SU-DHL-6 (cell line): ENCODE results near the gene CLTB.

Source experiments
- H2AFZ ChIP-seq: fragments of 200-600 bp; sonication (generic); 2 replicates; pipeline ENCODE4 v1.6.1; 2014; ENCODE audit warnings: low read depth, mild to moderate bottlenecking, moderate library complexity, mixed read lengths, antibody characterized with exemption, low read length; ENCODE audit not compliant: severe bottlenecking
- H3F3A ChIP-seq: fragments of 200-600 bp; shearing (Covaris generic); 2 replicates; pipeline ENCODE4 v1.6.0; 2016; ENCODE audit warnings: antibody characterized with exemption, mild to moderate bottlenecking; ENCODE audit not compliant: insufficient read depth
- H3K27ac ChIP-seq: fragments of 200-600 bp; sonication (generic); 2 replicates; pipeline ENCODE4 v1.5.1; 2016; ENCODE audit warnings: low read depth, mild to moderate bottlenecking, low read length, moderate library complexity, mixed read lengths
- H3K27me3 ChIP-seq: fragments of 200-600 bp; sonication (generic), shearing (Covaris generic); 2 replicates; pipeline ENCODE4 v1.6.0; 2014; ENCODE audit warnings: mild to moderate bottlenecking, low read length
- H3K36me3 ChIP-seq: fragments of 200-600 bp; sonication (generic); 2 replicates; pipeline ENCODE4 v1.6.1; 2014; ENCODE audit warnings: mild to moderate bottlenecking, low read length, mixed read lengths
- H3K4me2 ChIP-seq: fragments of 300-600, 200-600 bp; shearing (Covaris generic), sonication (generic); 2 replicates; pipeline ENCODE4 v1.6.0; 2014; ENCODE audit warnings: low read length, low read depth, mild to moderate bottlenecking; ENCODE audit not compliant: poor library complexity, severe bottlenecking
- H3K4me3 ChIP-seq: fragments of 200-600 bp; sonication (generic); 2 replicates; pipeline ENCODE4 v1.5.1; 2014; ENCODE audit warnings: antibody characterized with exemption, low read length, mild to moderate bottlenecking, mixed read lengths; ENCODE audit not compliant: insufficient read depth, poor library complexity, severe bottlenecking
- H3K79me2 ChIP-seq: fragments of 200-600 bp; sonication (generic); 2 replicates; pipeline ENCODE4 v1.6.1; 2014; ENCODE audit warnings: mild to moderate bottlenecking, low read length, moderate library complexity; ENCODE audit not compliant: insufficient read depth
- H3K9ac ChIP-seq: fragments of 200-600 bp; sonication (generic); 2 replicates; pipeline ENCODE4 v1.7.0; 2014; ENCODE audit warnings: mild to moderate bottlenecking, low read length
- H3K9me2 ChIP-seq: fragments of 200-600 bp; sonication (generic); replicated peaks from 2 replicates; pipeline ENCODE4 v1.6.1; 2014; ENCODE audit warnings: low read length; ENCODE audit not compliant: insufficient read depth
- H3K9me3 ChIP-seq: fragments of 200-600 bp; sonication (generic); 2 replicates; pipeline ENCODE4 v1.6.1; 2014; ENCODE audit warnings: low read length, mixed read lengths; ENCODE audit not compliant: insufficient read depth
- H4K20me1 ChIP-seq: fragments of 200-600 bp; sonication (generic); 2 replicates; pipeline ENCODE4 v1.6.1; 2014; ENCODE audit warnings: low read depth, mild to moderate bottlenecking, antibody characterized with exemption, low read length, moderate library complexity, mixed read lengths
- EZH2phosphoT487 ChIP-seq: fragments of 200-600 bp; sonication (generic), shearing (Covaris generic); conservative IDR thresholded peaks from 2 replicates; pipeline ENCODE4 v1.6.1; 2018; ENCODE audit warnings: mild to moderate bottlenecking, antibody characterized with exemption, low read length, moderate library complexity, mixed read lengths
- TF ChIP-seq, protein P1 (sequence below): fragments of 200-600 bp; sonication (generic); IDR thresholded peaks from one replicate; pipeline ENCODE4 v1.5.1; 2017; ENCODE audit warnings: antibody characterized with exemption, mild to moderate bottlenecking, low read length, moderate library complexity; ENCODE audit not compliant: insufficient read depth, poor library complexity, severe bottlenecking

Gene CLTB

GRCh38 chr5:176415952-176416924, at the start of gene CLTB:
Gene CLTB, minus strand, starts transcription at chr5:176416539. Its CDS starts 176 bp downstream, at chr5:176416363.
- H3K9ac ChIP-seq = peak within 1 kb of the TSS; percentile 95
- TF ChIP-seq EZH2phosphoT487 = no peak
- TF ChIP-seq, protein P1, sequence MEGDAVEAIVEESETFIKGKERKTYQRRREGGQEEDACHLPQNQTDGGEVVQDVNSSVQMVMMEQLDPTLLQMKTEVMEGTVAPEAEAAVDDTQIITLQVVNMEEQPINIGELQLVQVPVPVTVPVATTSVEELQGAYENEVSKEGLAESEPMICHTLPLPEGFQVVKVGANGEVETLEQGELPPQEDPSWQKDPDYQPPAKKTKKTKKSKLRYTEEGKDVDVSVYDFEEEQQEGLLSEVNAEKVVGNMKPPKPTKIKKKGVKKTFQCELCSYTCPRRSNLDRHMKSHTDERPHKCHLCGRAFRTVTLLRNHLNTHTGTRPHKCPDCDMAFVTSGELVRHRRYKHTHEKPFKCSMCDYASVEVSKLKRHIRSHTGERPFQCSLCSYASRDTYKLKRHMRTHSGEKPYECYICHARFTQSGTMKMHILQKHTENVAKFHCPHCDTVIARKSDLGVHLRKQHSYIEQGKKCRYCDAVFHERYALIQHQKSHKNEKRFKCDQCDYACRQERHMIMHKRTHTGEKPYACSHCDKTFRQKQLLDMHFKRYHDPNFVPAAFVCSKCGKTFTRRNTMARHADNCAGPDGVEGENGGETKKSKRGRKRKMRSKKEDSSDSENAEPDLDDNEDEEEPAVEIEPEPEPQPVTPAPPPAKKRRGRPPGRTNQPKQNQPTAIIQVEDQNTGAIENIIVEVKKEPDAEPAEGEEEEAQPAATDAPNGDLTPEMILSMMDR = peak; percentile 46
- H3K9me2 ChIP-seq = no peaks in the 10 kb centered on the region
- no peaks in the 10 kb centered on the region for H3F3A ChIP-seq
- no peaks in the 10 kb centered on the region for H4K20me1 ChIP-seq
- peak within 1 kb of the TSS; percentile 64 for H3K4me2 ChIP-seq
- no peaks in the 10 kb centered on the region for H3K36me3 ChIP-seq
- H3K9me3 ChIP-seq = no peaks in the 10 kb centered on the region
- peak within 1 kb of the TSS; percentile 99 for H2AFZ ChIP-seq
- H3K4me3 ChIP-seq = peak within 1 kb of the TSS; percentile 93
- peaks cover 5% of the 10 kb centered on the region; the same call in 1 of the 2 replicates for H3K79me2 ChIP-seq
- H3K27me3 ChIP-seq = no peaks in the 10 kb centered on the region
- H3K27ac ChIP-seq = 0 out of 2 replicates have a peak within 1 kb of the TSS, but pooled peaks have one; percentile 21

DNA sequence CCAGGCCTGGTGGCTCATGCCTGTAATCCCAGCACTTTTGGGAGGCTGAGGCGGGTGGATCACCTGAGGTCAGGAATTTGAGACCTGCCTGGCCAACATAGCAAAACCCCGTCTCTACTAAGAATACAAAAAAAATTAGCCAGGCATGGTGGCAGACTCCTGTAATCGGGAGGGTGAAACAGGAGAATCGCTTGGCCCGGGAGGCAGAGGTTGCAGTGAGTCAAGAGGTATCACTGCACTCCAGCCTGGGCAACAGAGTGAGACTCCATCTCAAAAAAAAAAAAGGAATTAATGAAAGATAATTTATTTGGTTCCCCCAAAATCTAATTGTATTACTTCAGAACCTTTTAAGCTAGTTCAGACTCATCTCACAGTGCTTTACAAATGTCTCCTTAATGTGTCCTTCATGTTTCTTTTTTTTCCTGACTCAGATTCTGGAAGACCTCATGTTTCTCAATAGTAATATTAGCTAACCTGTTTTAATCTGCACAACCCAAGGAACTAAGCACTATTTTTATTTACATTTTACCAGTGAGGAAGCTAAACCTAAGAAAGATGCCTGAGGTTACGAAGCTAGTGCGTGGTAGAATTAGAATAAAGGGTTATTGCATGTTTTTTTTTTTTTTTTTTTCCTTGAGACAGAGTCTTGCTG, 46.9 kb upstream of the CLTB start:
- Histone ChIP-seq H3K36me3 (no peaks in the 10 kb centered on the region), H4K20me1 (no peaks in the 10 kb centered on the region), H3K9me2 (no peaks in the 10 kb centered on the region), H3K4me2 (no peak overlapping the region), H3K79me2 (peaks cover 89% of the 10 kb centered on the region), H3K27me3 (no peaks in the 10 kb centered on the region), H3F3A (no peaks in the 10 kb centered on the region), H3K9me3 (no peaks in the 10 kb centered on the region), H3K4me3 (no peak overlapping the region), H3K27ac (no peak overlapping the region), H3K9ac (no peak overlapping the region), H2AFZ (no peak overlapping the region)
- no peak for TF ChIP-seq EZH2phosphoT487
- TF ChIP-seq, protein P1 = no peak

DNA sequence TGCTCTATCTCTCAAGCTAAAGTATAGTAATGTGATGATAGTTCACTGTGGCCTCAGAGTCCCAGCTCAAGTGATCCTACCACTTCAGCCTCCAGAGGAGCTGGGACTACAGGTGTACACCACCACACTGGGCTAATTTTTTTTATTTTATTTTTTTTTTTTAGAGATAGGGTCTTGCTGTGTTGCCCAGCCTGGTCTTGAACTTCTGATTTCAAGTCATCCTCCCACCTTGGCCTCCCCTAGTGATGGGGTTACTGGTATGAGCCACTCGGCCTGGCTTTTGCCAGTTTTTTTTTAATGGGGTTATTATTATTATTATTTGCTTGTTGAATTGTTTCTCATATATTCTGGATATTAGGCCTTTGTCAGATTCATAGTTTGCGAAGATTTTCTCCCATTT, 45.0 kb upstream of the CLTB start:
- H3K27ac ChIP-seq = no peak overlapping the region
- H2AFZ ChIP-seq = no peak overlapping the region
- H3K9me2 ChIP-seq = no peaks in the 10 kb centered on the region
- H3K79me2 ChIP-seq = peaks cover 91% of the 10 kb centered on the region
- H3K4me3 ChIP-seq = no peak overlapping the region
- no peaks in the 10 kb centered on the region for H3K36me3 ChIP-seq
- no peak overlapping the region for H3K4me2 ChIP-seq
- no peaks in the 10 kb centered on the region for H3K27me3 ChIP-seq
- no peaks in the 10 kb centered on the region for H3K9me3 ChIP-seq
- H3K9ac ChIP-seq = no peak overlapping the region
- no peak for TF ChIP-seq EZH2phosphoT487
- TF ChIP-seq, protein P1 = no peak
- no peaks in the 10 kb centered on the region for H4K20me1 ChIP-seq
- no peaks in the 10 kb centered on the region for H3F3A ChIP-seq
